Activated CD4-positive, alpha-beta T cell treated with anti-CD3 and anti-CD28 coated beads for 36 hours (primary cell): ENCODE data around the gene SAFB. TPM values are rescaled to one million over a fixed set of nuclear protein-coding genes. Genes with fewer than 3 reads are reported as not detected.

Source experiments
- ATAC-seq: fragments of 200-7000 bp; cut with Tn5 transposase; one replicate; pipeline ENCODE4 v1.10.0; 2021; ENCODE audit warnings: mild to moderate bottlenecking, moderate library complexity
- CTCF ChIA-PET: fragments of 350-600 bp; sonication (Branson Sonifier 250); formaldehyde crosslinking; loops from one replicate; lab custom pipeline; 2021; ENCODE audit warnings: antibody characterized with exemption; lab: Charles Lee
- POLR2A ChIA-PET: fragments of 350-600 bp; sonication (Branson Sonifier 250); formaldehyde crosslinking; loops from one replicate; lab custom pipeline; 2021; ENCODE audit warnings: antibody characterized with exemption, inconsistent platforms; lab: Charles Lee
- DNase-seq: peaks from one replicate; pipeline ENCODE4 v3.0.0-alpha.2; 2020
- H3K27ac Mint-ChIP-seq: one replicate; pipeline ENCODE4 v1.8.0; 2021; ENCODE audit warnings: mixed read lengths
- H3K27me3 Mint-ChIP-seq: one replicate; pipeline ENCODE4 v1.8.0; 2021; ENCODE audit warnings: mixed read lengths
- H3K36me3 Mint-ChIP-seq: one replicate; pipeline ENCODE4 v1.8.0; 2021; ENCODE audit warnings: low read depth, mixed read lengths
- H3K4me1 Mint-ChIP-seq: one replicate; pipeline ENCODE4 v1.8.0; 2021; ENCODE audit warnings: mixed read lengths
- H3K4me3 Mint-ChIP-seq: one replicate; pipeline ENCODE4 v1.8.0; 2021; ENCODE audit warnings: mild to moderate bottlenecking, moderate library complexity, mixed read lengths
- H3K9me3 Mint-ChIP-seq: one replicate; pipeline ENCODE4 v1.8.0; 2021; ENCODE audit warnings: low read depth, mixed read lengths
- intact Hi-C, 2 experiments: fragments of 100-400 bp; cut with DNase I in 1 of 2; cut with micrococcal nuclease in 1 of 2; formaldehyde crosslinking; loops; one replicate each; pipeline versions ENCODE4 v1.14.2 to v1.15.1; 2022 to 2024; cut with DNase I, micrococcal nuclease
- total RNA-seq, 2 experiments: library from RNA; stranded (reverse); gene quantifications; one replicate each; pipeline ENCODE4 v1.2.3, GENCODE V29; 2021

SAFB gene
- total RNA-seq, 2 experiments from 2014 or later: 100 to 118 TPM

GRCh38 chr19:5666921-5667610 is 44.2 kb downstream of the SAFB start:
- ChIA-PET POLR2A (no interaction called here), CTCF (no interaction called here)
- H3K27ac Mint-ChIP-seq: no peak overlapping the region
- intact Hi-C loops: no loop called here
- no peaks in the 10 kb centered on the region for H3K27me3 Mint-ChIP-seq
- H3K4me1 Mint-ChIP-seq: peaks cover 2% of the 10 kb centered on the region
- ATAC-seq: no peak
- peaks cover 55% of the 10 kb centered on the region for H3K36me3 Mint-ChIP-seq
- no peaks in the 10 kb centered on the region for H3K9me3 Mint-ChIP-seq
- DNase-seq: no peak
- H3K4me3 Mint-ChIP-seq: no peak overlapping the region

- DNase-seq (no peak), ATAC-seq (no peak)
- Mint-ChIP-seq H3K27ac (no peak overlapping the region), H3K9me3 (no peaks in the 10 kb centered on the region), H3K27me3 (no peaks in the 10 kb centered on the region), H3K4me3 (no peak overlapping the region), H3K4me1 (peaks cover 2% of the 10 kb centered on the region), H3K36me3 (peaks cover 54% of the 10 kb centered on the region)
- ChIA-PET CTCF (interaction anchor here (0.5 kb wide), 1 partner anchor 541 kb away, joined by 3 read pairs; no protein-coding TSS in a partner anchor), POLR2A (no interaction called here)
- intact Hi-C loops: no loop called here
Observed at GRCh38 chr19:5667751-5668271, 44.9 kb downstream of the SAFB start.

GRCh38 chr19:5669212-5669611 is 46.3 kb downstream of the SAFB start:
- intact Hi-C loops: no loop called here
- peaks cover 2% of the 10 kb centered on the region for H3K4me1 Mint-ChIP-seq
- ChIA-PET CTCF (no interaction called here), POLR2A (no interaction called here)
- DNase-seq (no peak), ATAC-seq (no peak)
- no peak overlapping the region for H3K4me3 Mint-ChIP-seq
- H3K9me3 Mint-ChIP-seq: no peaks in the 10 kb centered on the region
- no peaks in the 10 kb centered on the region for H3K27me3 Mint-ChIP-seq
- no peak overlapping the region for H3K27ac Mint-ChIP-seq
- peaks cover 51% of the 10 kb centered on the region for H3K36me3 Mint-ChIP-seq

- ChIA-PET POLR2A (interaction anchor here (0.6 kb wide), 1 partner anchor 753 kb away, joined by 3 read pairs; the partner anchor contains the start of gene KHSRP), CTCF (interaction anchor here (0.6 kb wide), 1 partner anchor 1285 kb away, joined by 3 read pairs; no protein-coding TSS in a partner anchor)
- Mint-ChIP-seq H3K36me3 (peaks cover 36% of the 10 kb centered on the region), H3K4me1 (no peaks in the 10 kb centered on the region), H3K4me3 (no peak overlapping the region), H3K27me3 (no peaks in the 10 kb centered on the region), H3K9me3 (no peaks in the 10 kb centered on the region), H3K27ac (no peak overlapping the region)
- no peak for DNase-seq
- ATAC-seq: no peak
- intact Hi-C loops: no loop called here
Observed at GRCh38 chr19:5671600-5671999, 48.7 kb downstream of the SAFB start.

- Mint-ChIP-seq H3K27ac (no peak overlapping the region), H3K4me1 (no peaks in the 10 kb centered on the region), H3K36me3 (peaks cover 26% of the 10 kb centered on the region), H3K9me3 (no peaks in the 10 kb centered on the region), H3K27me3 (no peaks in the 10 kb centered on the region), H3K4me3 (no peak overlapping the region)
- DNase-seq (no peak), ATAC-seq (no peak)
- intact Hi-C loops: no loop called here
- ChIA-PET POLR2A (no interaction called here), CTCF (no interaction called here)
Observed at GRCh38 chr19:5672708-5673459, 50.0 kb downstream of the SAFB start.

GRCh38 chr19:5673752-5674151 is 50.9 kb downstream of the SAFB start:
- no peaks in the 10 kb centered on the region for H3K9me3 Mint-ChIP-seq
- H3K27me3 Mint-ChIP-seq: no peaks in the 10 kb centered on the region
- ATAC-seq (no peak), DNase-seq (no peak)
- intact Hi-C loops: no loop called here
- H3K4me1 Mint-ChIP-seq: no peaks in the 10 kb centered on the region
- POLR2A ChIA-PET: no interaction called here
- CTCF ChIA-PET: no interaction called here
- no peak overlapping the region for H3K27ac Mint-ChIP-seq
- peaks cover 23% of the 10 kb centered on the region for H3K36me3 Mint-ChIP-seq
- H3K4me3 Mint-ChIP-seq: no peak overlapping the region

- H3K4me1 Mint-ChIP-seq: peaks cover 4% of the 10 kb centered on the region
- H3K9me3 Mint-ChIP-seq: no peaks in the 10 kb centered on the region
- peaks cover 17% of the 10 kb centered on the region for H3K36me3 Mint-ChIP-seq
- ATAC-seq (no peak), DNase-seq (no peak)
- no peak overlapping the region for H3K4me3 Mint-ChIP-seq
- ChIA-PET POLR2A (interaction anchor here (0.6 kb wide), 2 partner anchors 46 to 51 kb away, joined by 3 read pairs; partner anchors contain the start of gene CATSPERD), CTCF (interaction anchor here (0.8 kb wide), 2 partner anchors 12 to 24 kb away, joined by 3 to 4 read pairs; no protein-coding TSS in a partner anchor)
- no peaks in the 10 kb centered on the region for H3K27me3 Mint-ChIP-seq
- intact Hi-C loops: no loop called here
- H3K27ac Mint-ChIP-seq: no peak overlapping the region
Observed at GRCh38 chr19:5674714-5675113, 51.8 kb downstream of the SAFB start.

- Mint-ChIP-seq H3K27me3 (no peaks in the 10 kb centered on the region), H3K27ac (no peak overlapping the region), H3K9me3 (no peaks in the 10 kb centered on the region), H3K4me1 (peaks cover 8% of the 10 kb centered on the region), H3K36me3 (peaks cover 14% of the 10 kb centered on the region), H3K4me3 (no peak overlapping the region)
- DNase-seq (no peak), ATAC-seq (no peak)
- POLR2A ChIA-PET: interaction anchor here (1.1 kb wide), 1 partner anchor 54 kb away, joined by 3 read pairs; the partner anchor contains the start of genes SAFB and SAFB2
- CTCF ChIA-PET: interaction anchor here (1.6 kb wide), 1 partner anchor 11 kb away, joined by 4 read pairs; no protein-coding TSS in a partner anchor
- intact Hi-C loops: no loop called here
Observed at GRCh38 chr19:5676105-5676771, 53.4 kb downstream of the SAFB start.

GRCh38 chr19:5676772-5677105 is 53.9 kb downstream of the SAFB start:
- Mint-ChIP-seq H3K4me3 (no peak overlapping the region), H3K36me3 (peaks cover 12% of the 10 kb centered on the region), H3K9me3 (no peaks in the 10 kb centered on the region), H3K27me3 (no peaks in the 10 kb centered on the region), H3K4me1 (peaks cover 13% of the 10 kb centered on the region), H3K27ac (no peak overlapping the region)
- ATAC-seq (no peak), DNase-seq (no peak)
- intact Hi-C loops: no loop called here
- CTCF ChIA-PET: interaction anchor here (1.6 kb wide), 1 partner anchor 10 kb away, joined by 4 read pairs; no protein-coding TSS in a partner anchor
- POLR2A ChIA-PET: interaction anchor here (0.7 to 1.1 kb wide), 2 partner anchors 11 to 54 kb away, joined by 3 read pairs; partner anchors contain the start of genes SAFB and SAFB2

- peaks cover 17% of the 10 kb centered on the region for H3K4me1 Mint-ChIP-seq
- CTCF ChIA-PET: interaction anchor here (0.6 kb wide), 1 partner anchor 47 kb away, joined by 3 read pairs; no protein-coding TSS in a partner anchor
- no peak for ATAC-seq
- peaks cover 11% of the 10 kb centered on the region for H3K36me3 Mint-ChIP-seq
- H3K27me3 Mint-ChIP-seq: no peaks in the 10 kb centered on the region
- POLR2A ChIA-PET: interaction anchor here (0.6 to 0.7 kb wide), 2 partner anchors 10 to 84 kb away, joined by 3 read pairs; no protein-coding TSS in a partner anchor
- H3K4me3 Mint-ChIP-seq: no peak overlapping the region
- no peak for DNase-seq
- H3K9me3 Mint-ChIP-seq: no peaks in the 10 kb centered on the region
- no peak overlapping the region for H3K27ac Mint-ChIP-seq
- intact Hi-C loops: no loop called here
Observed at GRCh38 chr19:5677136-5677535, 54.3 kb downstream of the SAFB start.

GRCh38 chr19:5677580-5677979 is 54.7 kb downstream of the SAFB start:
- ChIA-PET CTCF (interaction anchor here (0.6 kb wide), 1 partner anchor 48 kb away, joined by 3 read pairs; no protein-coding TSS in a partner anchor), POLR2A (interaction anchor here (0.6 to 0.7 kb wide), 2 partner anchors 10 to 85 kb away, joined by 3 read pairs; no protein-coding TSS in a partner anchor)
- peaks cover 20% of the 10 kb centered on the region for H3K4me1 Mint-ChIP-seq
- no peak overlapping the region for H3K27ac Mint-ChIP-seq
- DNase-seq (no peak), ATAC-seq (no peak)
- peaks cover 11% of the 10 kb centered on the region for H3K36me3 Mint-ChIP-seq
- no peaks in the 10 kb centered on the region for H3K27me3 Mint-ChIP-seq
- intact Hi-C loops: no loop called here
- no peak overlapping the region for H3K4me3 Mint-ChIP-seq
- no peaks in the 10 kb centered on the region for H3K9me3 Mint-ChIP-seq
